Muscle of back (tissue), 11 donors: ENCODE data around the gene HNRNPM. TPM values are rescaled to one million over a fixed set of nuclear protein-coding genes. Genes with fewer than 3 reads are reported as not detected.

Experiments
- DNase-seq, 3 donors: peaks; one replicate each; pipeline versions ENCODE4 v3.0.0 to v3.0.0-alpha.2; 2013
- polyA plus RNA-seq, 10 donors: library from polyadenylated mRNA; unstranded; fragments of 120-200 nt; gene quantifications; one replicate each; pipeline ENCODE4 v1.2.1, GENCODE V29; 2013; ENCODE audit not compliant: insufficient read length in 10 of 10

Gene HNRNPM
- polyA plus RNA-seq, 10 donors = 162 to 259 (median 182) TPM

DNA sequence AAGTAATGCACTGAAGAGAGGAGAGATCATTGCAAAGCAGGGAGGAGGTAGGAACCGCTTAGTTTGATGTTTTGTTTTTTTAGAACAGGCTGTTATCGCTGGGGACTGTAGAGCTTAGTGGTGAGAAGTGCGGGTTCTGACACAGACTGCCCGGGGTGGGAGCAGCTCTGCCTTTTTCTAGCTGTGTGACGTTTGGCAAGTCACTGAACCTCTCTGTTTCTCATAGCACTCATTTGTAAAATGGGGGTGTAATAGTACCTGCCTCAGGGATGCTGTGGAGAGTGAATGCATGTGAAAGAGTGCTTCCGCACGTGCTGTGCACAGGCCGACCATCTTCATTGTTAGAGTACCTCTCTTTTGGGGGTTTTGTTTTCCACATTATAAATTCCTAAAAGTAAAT is 38.4 kb downstream of the HNRNPM start:
- DNase-seq = no peak

DNA sequence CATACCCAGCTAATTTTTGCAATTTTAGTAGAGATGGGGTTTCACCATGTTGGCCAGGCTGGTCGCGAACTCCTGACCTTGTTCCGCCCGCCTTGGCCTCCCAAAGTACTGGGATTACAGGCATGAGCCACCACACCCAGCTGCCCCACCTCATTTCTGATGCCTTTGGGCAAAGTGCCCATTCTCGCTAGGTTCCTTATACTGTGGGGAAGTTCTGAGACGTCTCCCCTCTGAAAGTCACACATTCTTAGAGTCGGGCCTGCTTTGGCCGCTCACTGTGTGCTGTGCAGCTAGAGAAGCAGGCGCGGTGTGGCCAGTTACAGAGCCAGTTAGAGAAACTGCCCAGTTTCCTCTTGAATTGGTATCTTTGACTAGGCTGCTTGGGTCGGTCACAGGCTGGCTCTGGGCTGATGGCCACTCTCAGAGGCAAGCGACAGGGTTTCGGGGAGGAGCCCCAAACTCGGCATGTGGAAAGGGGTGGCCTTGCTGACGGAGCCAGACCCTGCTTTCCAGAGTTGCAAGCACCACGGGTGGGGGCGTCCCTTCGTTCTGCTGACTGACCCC is 39.6 kb downstream of the HNRNPM start:
- DNase-seq = no peak

DNA sequence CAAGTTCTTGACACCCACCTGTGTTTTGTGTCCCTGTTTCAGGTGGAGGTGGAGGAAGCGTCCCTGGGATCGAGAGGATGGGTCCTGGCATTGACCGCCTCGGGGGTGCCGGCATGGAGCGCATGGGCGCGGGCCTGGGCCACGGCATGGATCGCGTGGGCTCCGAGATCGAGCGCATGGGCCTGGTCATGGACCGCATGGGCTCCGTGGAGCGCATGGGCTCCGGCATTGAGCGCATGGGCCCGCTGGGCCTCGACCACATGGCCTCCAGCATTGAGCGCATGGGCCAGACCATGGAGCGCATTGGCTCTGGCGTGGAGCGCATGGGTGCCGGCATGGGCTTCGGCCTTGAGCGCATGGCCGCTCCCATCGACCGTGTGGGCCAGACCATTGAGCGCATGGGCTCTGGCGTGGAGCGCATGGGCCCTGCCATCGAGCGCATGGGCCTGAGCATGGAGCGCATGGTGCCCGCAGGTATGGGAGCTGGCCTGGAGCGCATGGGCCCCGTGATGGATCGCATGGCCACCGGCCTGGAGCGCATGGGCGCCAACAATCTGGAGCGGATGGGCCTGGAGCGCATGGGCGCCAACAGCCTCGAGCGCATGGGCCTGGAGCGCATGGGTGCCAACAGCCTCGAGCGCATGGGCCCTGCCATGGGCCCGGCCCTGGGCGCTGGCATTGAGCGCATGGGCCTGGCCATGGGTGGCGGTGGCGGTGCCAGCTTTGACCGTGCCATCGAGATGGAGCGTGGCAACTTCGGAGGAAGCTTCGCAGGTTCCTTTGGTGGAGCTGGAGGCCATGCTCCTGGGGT is 41.0 kb downstream of the HNRNPM start:
- DNase-seq = no peak

DNA sequence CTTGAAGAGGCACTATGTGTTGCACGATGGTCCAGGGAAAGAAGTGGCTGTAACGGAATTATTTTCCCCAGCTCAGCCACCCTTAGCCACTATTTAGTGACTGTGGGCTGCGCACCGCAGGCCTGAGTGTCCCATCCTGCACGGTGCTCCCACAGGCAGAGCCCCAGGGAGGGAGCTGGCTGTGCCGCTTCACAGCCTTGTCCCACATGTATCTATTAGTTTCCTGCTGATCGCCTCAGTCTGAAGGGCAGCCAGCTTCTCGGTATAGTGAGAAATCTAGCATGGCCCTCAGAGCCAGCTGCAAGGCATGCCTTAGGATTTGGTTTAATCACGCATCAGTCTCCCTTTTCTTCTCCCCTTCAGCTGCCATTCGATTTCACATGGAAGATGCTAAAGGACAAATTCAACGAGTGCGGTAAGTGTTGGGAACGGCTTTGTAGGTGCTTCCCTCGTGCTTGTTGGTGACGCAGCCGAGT is 41.9 kb downstream of the HNRNPM start:
- DNase-seq = no peak

DNA sequence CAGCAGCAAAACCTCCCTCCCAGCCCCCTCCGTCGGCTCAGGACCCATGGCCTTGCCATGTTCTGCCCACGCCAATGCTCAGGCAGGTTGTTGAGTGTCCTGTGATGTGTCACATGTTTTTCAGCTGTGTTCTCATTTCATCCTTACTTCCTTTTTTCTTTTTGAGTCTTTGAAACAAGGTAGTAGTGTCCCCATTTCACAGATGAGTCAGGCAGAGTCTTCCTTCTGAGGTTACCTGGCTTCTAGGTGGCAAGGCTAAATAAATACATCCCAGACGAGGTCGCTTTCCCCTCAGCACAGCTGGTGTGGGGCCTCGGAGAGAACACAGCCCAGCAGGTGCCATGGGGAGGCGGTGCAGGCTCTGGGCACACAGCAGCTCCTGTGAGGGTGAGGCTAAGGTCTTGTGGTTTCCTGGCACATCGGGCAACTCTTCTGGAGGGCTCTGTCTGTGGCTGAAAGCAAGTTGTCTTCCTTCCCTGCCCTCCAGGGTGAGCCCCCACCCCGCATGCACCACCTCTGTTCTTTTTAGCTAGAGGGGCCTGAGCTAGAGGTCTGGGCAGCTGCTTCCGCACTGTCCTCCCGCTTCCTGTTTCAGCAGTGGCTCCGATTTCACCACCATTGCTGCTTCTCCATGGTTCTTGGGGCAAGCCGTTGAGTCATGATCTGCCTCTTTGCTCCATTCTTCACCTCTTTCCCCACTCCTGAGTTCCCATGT is 42.5 kb downstream of the HNRNPM start:
- DNase-seq = peak in 1 of 3 donors; percentile 50

DNA sequence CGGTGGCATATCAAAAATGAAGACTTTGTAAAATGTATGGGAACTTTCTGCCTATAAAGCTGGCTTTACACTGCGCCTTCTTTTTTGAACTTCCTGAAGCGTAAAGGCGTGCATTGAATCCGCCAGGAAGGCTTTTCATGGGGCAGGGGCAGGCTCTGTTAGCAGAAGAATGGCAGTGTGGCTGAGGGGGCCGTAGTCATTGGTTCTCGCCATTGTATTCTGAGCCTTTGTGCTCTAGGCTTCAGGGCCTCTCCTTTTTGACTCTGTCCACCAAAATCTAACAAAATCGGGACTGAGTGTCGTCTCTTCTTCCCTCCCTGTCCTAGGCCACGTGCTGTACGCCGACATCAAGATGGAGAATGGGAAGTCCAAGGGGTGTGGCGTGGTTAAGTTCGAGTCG is 43.6 kb downstream of the HNRNPM start:
- no peak for DNase-seq

DNA sequence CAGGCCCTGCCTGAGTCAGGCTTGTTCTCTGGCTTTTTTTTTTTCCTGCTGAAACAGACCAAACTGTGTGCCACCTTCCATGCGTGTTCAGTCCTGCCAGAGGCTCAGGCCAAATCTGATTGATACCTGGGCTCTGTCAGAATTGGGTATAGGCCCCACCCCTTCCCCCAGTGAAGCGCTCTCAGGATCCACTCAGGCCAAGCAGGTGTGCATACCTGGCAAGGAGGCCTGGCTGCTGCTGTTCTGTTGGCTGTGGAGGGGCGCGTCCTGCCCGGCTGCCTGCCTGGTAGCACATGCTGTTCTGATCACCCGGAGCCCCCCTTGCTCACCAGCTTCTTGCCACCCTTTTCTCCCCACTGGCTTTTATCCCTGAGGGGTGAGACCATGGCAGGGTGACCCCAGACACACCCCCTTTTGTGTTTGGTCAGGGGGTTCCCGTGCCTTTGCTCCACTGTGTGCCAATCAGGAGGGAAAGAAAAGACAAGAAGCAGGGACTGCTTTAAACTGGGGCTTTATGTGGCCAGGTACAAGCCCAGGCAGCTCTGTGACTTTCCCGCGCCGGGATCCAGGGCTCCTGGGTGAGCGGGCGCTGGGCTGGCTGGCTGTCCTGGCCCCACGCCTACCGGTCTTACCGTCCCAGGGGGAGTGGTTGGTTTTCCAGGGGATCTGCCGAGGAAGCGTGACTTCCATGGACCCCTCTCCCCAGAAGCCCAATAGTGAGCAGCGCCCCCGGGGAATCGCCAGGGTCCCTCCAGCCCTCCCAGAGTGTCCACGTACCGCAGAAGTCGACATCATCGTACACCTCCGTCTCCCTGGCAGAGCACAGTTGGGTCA is 45.0 kb downstream of the HNRNPM start:
- no peak for DNase-seq

DNA sequence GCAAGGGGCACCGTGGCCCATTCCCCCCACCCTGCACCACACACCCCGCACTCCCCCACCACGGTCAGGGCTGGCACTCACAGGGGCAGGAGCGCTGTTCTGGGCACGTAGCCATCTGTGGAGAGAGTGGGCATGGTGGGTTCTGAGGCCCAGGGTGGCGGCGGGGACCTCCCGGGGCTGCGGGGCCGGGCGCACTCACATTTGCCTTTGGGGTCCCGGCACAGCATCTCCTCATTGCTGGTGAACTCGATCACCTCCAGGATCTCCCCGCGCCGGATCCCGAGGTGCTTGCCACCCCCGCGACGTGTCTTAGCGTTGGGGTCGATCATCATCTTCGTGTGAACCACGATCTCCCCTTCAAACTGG is 45.6 kb downstream of the HNRNPM start:
- DNase-seq = no peak

DNA sequence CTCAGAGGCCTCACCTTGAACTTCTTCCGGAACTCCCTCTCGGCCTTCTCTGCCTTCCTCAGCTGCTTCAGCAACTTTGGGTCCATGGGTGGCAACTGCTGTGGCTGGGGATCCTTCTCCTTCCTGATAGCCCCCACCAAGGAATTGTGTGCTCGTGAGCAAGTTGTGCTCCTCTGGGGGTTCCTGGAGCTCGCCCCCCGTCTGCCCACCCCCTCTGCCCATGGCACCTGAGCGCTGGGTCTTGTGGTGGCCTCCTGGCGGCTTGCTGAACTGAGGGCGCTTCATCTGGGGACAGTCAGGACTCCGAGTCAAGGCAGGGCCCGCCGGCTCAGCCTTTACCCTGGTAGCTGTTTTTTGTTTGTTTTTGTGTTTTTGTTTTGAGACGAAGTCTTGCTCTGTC is 46.1 kb downstream of the HNRNPM start:
- no peak for DNase-seq

DNA sequence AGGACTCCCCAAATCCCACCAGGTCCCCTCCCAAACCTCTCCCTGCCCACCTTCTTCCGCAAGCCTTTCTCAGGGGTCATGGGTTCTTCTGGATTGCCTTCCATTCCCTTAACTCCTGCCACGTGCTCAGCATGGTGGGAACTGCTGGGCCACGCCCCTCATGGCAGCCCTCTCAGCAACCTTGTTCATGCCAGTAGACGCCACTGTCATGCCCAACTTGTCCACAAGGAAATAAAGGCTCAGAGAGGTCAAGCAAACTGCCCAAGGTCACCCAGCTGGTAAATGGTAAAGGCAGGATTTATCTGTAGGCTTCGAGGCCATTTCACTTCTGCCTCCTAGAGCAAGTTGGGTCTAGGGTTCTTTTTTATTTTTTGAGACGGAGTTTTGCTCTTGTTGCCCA is 46.8 kb downstream of the HNRNPM start:
- no peak for DNase-seq

DNA sequence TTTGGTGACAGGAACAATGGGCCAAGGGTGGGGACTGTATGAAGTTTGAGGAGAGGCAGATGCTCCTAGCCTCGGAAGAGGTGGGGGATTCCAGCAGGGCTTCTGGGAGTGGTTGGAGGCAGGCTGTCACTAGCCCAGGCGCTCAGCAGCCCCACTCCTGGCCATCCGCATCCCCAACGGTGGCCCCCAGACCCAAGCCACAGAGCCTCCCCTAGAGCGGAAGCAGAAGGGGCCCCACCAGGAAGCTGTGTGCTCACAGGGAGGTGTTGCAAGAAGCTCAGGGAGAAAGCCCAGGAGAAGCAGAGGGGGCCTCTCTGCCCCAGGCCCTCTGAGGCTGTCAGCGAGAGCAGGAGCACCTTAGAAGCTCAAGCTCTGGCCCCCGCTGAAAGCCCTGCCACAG is 49.4 kb downstream of the HNRNPM start:
- no peak for DNase-seq

DNA sequence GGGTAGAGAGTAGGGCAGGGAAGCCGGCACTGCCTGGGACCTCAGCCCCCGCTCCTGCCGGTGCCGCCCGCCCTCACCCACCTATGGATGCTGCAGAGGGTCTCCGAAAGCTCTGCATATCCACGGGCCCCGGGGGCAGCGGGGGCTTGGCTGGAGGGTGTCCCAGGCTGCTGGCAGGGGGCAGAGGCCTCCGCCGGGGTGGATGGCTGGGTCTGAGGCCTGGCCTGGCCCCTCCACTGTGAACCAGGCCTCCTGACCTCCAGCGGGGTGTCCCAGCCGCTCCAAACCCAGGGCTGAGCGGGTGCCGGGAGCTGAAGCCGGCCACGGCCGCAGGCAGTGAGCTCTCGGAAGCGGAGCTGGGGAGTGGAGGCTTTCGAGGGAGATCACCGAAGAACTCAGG is 53.5 kb downstream of the HNRNPM start:
- no peak for DNase-seq

DNA sequence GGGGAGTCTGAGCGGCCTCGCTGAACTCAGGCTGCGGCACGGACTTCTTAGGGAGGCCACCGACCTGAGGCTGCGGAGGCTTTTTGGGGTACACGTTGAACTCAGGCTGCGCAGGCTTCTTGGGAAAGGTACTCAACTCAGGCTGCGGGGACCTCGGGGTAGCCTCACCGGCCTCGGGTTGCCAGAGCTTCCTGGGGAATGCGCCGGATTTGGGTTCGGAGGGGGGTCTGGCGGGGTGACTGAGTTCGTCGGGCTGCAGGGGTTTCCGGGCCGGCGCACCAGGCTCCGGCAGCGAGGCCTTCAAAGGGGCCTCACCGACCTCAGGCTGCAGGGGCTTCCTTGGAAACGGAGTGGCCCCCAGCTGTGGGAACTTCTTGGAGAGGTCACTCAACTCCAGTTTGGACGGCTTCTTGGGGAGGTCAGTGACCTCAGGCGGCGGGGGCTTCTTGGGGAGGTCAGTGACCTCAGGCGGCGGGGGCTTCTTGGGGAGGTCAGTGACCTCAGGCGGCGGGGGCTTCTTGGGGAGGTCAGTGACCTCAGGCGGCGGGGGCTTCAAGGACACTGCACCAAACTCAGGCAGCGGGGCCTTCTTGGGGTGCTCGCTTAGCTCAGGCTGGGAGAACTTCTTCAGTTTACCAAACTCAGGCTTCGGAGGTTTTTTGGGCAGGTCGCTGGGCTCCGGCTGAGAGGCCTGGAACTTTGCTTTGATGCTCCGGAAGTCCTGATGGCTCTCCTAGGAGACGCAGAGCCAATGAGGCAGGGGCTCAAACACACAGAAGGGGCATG is 54.5 kb downstream of the HNRNPM start:
- DNase-seq = no peak

DNA sequence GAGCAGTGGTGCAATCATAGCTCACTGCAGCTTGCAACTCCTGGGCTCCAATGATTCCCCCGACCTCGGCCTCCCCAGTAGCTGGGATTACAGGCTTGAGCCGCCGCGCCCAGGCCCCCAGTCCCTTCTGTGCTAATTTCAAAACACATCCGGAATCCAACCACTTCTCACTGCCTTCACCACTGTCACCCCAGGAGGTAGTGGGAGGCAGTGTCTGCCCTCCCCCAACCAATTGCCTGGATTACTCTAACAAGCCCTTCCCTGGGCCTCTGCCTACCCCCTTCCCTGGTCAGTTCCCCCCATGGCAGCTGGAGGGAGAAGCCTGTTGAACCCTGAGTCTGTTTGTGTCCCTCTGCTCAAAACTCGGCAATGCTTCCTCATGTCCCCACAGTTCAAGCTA is 55.4 kb downstream of the HNRNPM start:
- DNase-seq = no peak

DNA sequence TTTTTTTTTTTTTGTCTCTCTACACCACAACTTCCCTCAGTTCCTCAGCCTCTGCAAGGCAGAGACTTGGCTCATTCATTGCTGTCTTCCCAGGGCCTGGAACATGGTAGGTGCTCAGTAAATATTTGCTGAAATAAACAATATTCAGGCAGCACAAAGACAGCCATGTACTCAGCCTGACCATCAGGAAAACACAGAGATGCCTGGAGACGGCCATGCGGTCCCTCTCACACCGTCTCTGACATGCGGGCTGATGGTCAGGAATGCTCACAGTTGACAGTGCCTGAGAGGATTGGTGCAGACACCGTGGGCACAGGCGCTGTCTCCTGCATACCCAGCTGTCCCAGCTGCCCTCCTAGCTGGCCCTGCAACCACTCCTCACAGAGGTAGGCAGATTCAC is 56.7 kb downstream of the HNRNPM start:
- no peak for DNase-seq

DNA sequence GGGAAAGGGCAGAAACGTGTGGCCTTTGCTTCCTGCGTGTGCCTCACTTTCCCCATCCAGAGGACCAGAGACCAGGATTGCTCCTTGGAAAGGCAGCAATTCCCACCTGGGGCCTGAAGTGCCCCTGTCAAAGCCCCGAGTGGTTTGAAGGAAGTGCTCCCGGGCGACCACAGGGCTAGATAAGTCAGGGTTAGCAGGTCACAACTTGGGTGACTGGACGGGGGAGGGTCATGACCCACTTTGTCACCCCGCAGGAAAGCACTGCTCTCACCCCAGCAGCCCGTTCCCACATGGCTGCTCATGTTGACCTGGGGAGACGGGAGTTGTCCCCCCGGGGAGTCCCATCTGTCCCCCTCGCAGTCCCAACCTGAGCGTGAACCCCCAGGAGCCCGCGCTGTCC is 57.2 kb downstream of the HNRNPM start:
- DNase-seq = no peak

DNA sequence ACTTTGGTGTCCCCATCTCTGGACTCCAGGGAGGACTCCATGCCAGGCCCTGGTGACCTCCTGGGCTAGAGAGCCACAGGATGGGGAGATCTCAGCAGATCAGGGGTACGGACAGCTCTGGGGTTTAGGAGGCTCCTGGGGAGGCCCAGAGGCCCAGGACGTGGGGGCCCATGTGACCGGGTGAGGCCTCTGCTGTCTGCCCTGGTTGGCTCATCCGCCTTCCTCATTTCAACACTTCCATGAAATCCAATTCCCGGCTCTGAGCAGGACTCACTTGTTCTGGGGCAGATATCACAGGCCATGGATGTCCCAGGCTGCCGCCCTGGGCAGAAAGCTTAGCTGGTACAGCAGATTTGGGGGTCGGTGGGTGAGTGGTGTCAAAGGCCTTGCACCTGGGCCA is 58.7 kb downstream of the HNRNPM start:
- DNase-seq = no peak

DNA sequence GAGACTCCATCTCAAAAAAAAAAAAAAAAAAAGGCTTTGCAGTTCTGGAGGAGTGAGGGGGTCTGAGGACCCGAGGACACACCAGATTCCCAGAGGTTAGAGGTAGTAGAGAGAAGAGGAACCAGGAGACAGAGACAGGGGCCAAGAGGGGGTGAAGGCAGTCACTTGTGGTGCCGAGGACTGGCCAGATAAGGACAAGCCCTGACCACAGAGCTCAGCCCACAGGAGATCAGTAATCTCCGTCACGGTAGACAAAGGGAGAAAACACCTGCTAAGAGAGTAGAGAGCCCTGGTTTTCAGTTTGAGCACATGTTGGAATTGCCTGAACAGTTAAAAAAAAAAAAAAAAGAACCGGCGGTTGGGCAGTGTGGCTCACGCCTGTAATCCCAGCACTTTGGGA is 59.4 kb downstream of the HNRNPM start:
- DNase-seq = no peak

DNA sequence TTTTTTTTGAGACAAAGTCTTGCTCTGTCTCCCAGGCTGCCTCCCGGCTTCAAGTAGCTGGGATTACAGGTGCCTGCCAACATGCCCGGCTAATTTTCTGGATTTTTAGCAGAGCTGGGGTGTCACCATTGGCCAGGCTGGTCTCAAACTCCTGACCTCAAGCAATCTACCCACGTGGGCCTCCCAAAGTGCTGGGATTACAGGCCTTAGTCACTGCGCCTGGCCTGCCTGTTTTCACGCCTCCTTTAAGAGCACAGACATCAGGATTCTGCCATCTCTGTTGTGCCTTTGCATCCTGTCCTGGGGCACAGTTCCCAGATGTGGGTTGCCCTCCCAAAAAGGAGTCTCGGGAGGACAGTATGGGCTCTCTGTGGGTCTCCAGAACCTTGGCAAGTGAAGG is 60.1 kb downstream of the HNRNPM start:
- DNase-seq = no peak

DNA sequence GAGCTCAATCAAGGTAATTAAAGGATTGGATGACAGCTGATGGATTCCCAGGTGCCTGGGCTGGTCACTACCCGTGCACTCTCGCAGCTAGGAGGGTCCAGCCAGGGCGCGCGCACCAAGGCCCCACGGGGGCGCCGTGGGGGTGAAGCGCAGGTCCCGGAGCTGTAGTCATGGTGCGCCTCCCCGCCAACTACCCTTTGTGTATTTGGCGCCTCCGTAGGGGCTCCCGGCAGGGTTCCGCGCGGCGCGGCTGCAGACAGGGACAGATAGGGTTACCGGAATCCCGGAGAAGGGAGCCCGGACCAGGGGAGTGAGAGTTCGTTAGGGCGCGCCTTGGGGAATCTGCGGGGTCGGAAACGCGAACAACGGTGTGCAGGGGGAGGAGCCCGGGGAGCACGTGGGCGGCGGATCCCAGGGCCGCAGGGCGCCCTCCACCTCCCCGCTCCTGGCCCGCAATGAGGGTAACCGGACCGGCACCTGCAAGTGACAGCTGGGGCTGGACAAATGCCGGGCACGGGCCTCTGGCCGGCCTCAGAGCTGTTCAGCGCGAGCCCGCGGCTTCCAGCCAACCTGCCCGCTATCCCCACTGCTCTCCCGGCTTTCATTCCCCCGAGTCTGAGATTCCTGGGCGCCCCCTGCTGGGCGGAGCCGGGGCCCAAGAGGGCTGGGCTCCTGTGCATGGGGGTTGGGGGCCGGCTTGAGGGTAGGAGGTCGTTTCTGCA is 61.1 kb downstream of the HNRNPM start:
- peak; percentile 56 to 85 (median 70) for DNase-seq
